ENCODE measurements around the gene BUB1B. TPM values are rescaled to one million over a fixed set of nuclear protein-coding genes. Genes with fewer than 3 reads are reported as not detected.

BUB1B gene, protein sequence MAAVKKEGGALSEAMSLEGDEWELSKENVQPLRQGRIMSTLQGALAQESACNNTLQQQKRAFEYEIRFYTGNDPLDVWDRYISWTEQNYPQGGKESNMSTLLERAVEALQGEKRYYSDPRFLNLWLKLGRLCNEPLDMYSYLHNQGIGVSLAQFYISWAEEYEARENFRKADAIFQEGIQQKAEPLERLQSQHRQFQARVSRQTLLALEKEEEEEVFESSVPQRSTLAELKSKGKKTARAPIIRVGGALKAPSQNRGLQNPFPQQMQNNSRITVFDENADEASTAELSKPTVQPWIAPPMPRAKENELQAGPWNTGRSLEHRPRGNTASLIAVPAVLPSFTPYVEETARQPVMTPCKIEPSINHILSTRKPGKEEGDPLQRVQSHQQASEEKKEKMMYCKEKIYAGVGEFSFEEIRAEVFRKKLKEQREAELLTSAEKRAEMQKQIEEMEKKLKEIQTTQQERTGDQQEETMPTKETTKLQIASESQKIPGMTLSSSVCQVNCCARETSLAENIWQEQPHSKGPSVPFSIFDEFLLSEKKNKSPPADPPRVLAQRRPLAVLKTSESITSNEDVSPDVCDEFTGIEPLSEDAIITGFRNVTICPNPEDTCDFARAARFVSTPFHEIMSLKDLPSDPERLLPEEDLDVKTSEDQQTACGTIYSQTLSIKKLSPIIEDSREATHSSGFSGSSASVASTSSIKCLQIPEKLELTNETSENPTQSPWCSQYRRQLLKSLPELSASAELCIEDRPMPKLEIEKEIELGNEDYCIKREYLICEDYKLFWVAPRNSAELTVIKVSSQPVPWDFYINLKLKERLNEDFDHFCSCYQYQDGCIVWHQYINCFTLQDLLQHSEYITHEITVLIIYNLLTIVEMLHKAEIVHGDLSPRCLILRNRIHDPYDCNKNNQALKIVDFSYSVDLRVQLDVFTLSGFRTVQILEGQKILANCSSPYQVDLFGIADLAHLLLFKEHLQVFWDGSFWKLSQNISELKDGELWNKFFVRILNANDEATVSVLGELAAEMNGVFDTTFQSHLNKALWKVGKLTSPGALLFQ
- 1 to 10 TPM; 1.4 to 2.4 TPM for total RNA-seq
- polyA plus RNA-seq (2013, experiment 1 of 2) = 1.1 TPM
- polyA plus RNA-seq (2013, experiment 2 of 2) = 1.8 TPM
- 0.20 to 144 (median 1.5) reads per million in 172 experiments for total RNA-seq

DNA sequence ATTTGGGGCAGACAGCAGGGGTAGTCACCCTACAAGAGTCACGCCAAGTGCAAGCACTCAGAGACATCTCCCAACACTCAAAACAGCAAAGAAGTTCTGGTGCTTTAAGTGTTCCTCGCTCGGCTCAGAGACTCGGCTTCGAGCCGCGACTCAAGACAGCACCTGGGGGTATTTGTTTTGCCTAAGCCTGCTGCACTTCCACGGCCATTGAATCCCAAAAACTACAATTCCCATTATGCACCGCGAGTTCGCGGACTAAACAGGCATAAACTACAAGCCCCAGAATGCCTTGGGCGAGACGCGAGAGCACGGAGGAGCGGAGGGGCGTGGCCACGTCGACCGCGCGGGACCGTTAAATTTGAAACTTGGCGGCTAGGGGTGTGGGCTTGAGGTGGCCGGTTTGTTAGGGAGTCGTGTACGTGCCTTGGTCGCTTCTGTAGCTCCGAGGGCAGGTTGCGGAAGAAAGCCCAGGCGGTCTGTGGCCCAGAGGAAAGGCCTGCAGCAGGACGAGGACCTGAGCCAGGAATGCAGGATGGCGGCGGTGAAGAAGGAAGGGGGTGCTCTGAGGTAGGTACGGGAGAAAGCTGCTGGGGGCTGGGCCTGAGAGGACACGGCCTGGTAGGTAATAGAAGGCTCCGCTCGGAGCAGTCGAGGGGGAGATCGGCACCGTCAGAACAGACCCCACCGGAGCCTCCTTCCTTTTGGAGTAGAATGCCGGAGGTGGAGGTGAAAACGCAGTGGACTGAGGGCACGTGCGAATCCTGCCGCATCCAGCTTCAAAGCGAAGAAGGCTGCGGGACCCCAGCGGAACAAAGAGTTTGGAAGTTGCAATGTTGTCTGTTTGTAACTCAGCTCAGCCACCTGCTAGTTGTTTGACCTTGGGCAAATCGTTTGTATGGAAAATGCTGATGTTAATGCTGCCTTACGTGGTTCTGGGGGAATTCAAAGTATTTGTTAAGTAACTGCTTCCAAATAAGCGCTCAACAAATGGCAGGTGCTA, at the start of gene BUB1B:
Gene BUB1B (plus strand): TSS at position 381 of the 1,000 bp plus-strand sequence. CDS start 152 bp downstream, at position 533.
- Histone ChIP-seq H3K4me1 (ENCODE audit: insufficient read depth, low read length) (peaks cover 12% of the 10 kb centered on the region), H3K36me3 (ENCODE audit: insufficient read depth, low read length) (no peaks in the 10 kb centered on the region), H3K27ac (ENCODE audit: low read depth in 1 of 2, low read length in 2 of 2) (no peak within 1 kb of the TSS), H3K4me3 (ENCODE audit: low read length) (peak within 1 kb of the TSS; percentile 78), H3K27me3 (ENCODE audit: control insufficient read depth in 1 of 2, insufficient read depth in 2 of 2, low read length in 2 of 2) (no peaks in the 10 kb centered on the region), H3K9me3 (ENCODE audit: control insufficient read depth in 1 of 2, insufficient read depth in 1 of 2, low read length in 2 of 2) (no peaks in the 10 kb centered on the region)
- ChIA-PET POLR2A (interaction anchor here (0.8 to 1.3 kb wide), 4 partner anchors 52 to 379 kb away, joined by 3 to 4 read pairs (median 4); partner anchors contain the start of gene BMF), CTCF (interaction anchor here (0.8 to 2.8 kb wide), 4 partner anchors 56 to 207 kb away, joined by 3 to 11 read pairs (median 3); no protein-coding TSS in a partner anchor)
- intact Hi-C loops (cut with DNase I, micrococcal nuclease) = loop anchor here in 1 of 2 experiments (2.0 to 5.0 kb wide), 4 partner anchors 52 to 379 kb away; partner anchors contain the start of genes BMF, EIF2AK4, FSIP1 and KNSTRN
- DNase-seq (peak; percentile 84 to 96 (median 90)), ATAC-seq (ENCODE audit: poor library complexity) (peak; percentile 99)
- Mint-ChIP-seq H3K27ac (no peak within 1 kb of the TSS), H3K4me3 (no peak within 1 kb of the TSS), H3K36me3 (ENCODE audit: low read depth) (no peaks in the 10 kb centered on the region), H3K4me1 (ENCODE audit: low read depth) (no peaks in the 10 kb centered on the region), H3K27me3 (no peaks in the 10 kb centered on the region), H3K9me3 (no peaks in the 10 kb centered on the region)
- TF ChIP-seq, protein P1, sequence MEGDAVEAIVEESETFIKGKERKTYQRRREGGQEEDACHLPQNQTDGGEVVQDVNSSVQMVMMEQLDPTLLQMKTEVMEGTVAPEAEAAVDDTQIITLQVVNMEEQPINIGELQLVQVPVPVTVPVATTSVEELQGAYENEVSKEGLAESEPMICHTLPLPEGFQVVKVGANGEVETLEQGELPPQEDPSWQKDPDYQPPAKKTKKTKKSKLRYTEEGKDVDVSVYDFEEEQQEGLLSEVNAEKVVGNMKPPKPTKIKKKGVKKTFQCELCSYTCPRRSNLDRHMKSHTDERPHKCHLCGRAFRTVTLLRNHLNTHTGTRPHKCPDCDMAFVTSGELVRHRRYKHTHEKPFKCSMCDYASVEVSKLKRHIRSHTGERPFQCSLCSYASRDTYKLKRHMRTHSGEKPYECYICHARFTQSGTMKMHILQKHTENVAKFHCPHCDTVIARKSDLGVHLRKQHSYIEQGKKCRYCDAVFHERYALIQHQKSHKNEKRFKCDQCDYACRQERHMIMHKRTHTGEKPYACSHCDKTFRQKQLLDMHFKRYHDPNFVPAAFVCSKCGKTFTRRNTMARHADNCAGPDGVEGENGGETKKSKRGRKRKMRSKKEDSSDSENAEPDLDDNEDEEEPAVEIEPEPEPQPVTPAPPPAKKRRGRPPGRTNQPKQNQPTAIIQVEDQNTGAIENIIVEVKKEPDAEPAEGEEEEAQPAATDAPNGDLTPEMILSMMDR (IDR thresholded peaks at IDR 0.05) = no peak

DNA sequence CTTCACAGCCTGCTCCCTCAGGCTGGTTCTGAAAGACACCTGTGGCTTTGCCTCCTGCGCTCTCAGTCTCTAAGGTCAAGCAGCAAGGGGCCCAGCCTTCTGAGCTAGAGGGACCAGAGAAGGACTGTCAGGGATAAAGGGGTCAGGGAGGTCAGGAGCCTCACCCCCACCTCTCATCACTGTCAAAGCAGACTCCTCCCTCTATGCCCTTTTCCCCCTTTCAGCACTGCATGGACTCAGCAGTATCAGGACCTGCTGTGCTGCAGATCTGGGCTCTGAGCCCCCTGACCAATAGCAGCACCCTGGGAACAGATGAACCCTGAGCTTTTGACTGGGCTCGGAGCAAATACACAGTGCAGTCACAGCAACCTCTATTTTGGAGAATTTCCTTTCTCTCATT, 49.0 kb upstream of the BUB1B start:
- Histone ChIP-seq H3K36me3 (ENCODE audit: insufficient read depth, low read length) (no peaks in the 10 kb centered on the region), H3K4me3 (ENCODE audit: low read length) (no peak overlapping the region), H3K27me3 (ENCODE audit: control insufficient read depth in 1 of 2, insufficient read depth in 2 of 2, low read length in 2 of 2) (no peaks in the 10 kb centered on the region), H3K27ac (ENCODE audit: low read depth in 1 of 2, low read length in 2 of 2) (no peak overlapping the region), H3K4me1 (ENCODE audit: insufficient read depth, low read length) (peaks cover 38% of the 10 kb centered on the region), H3K9me3 (ENCODE audit: control insufficient read depth in 1 of 2, insufficient read depth in 1 of 2, low read length in 2 of 2) (no peaks in the 10 kb centered on the region)
- no peaks in the 10 kb centered on the region for H3K36me3 Mint-ChIP-seq (ENCODE audit: low read depth)
- POLR2A ChIA-PET = no interaction called here
- ATAC-seq (ENCODE audit: poor library complexity) (no peak), DNase-seq (no peak)
- H3K4me1 Mint-ChIP-seq (ENCODE audit: low read depth) = peaks cover 40% of the 10 kb centered on the region
- intact Hi-C loops (cut with DNase I, micrococcal nuclease) = no loop called here
- H3K9me3 Mint-ChIP-seq = no peaks in the 10 kb centered on the region
- CTCF ChIA-PET = no interaction called here
- H3K4me3 Mint-ChIP-seq = peak overlapping the region; percentile 25
- H3K27ac Mint-ChIP-seq = no peak overlapping the region
- no peaks in the 10 kb centered on the region for H3K27me3 Mint-ChIP-seq
- TF ChIP-seq, protein P1 (IDR thresholded peaks at IDR 0.05) = no peak

Measured in CD4-positive, alpha-beta T cell (primary cell).